ENCODE results near the gene IRF2. TPM values are rescaled to one million over a fixed set of nuclear protein-coding genes. Genes with fewer than 3 reads are reported as not detected.
"Not testable (repeated sequence)": the region's sequence is repeated elsewhere in the genome, so short reads cannot be mapped to it uniquely, and the experiment has no call there.

IRF2 gene
- total and polyA plus RNA-seq, 4 experiments from 2014 or later, result 66.7 to 87.2 (median 71.5) TPM

- no peak for DNase-seq
- intact Hi-C loops (cut with micrococcal nuclease), result no loop called here
- no peak overlapping the region for H3K27ac Mint-ChIP-seq
- H3K4me3 Mint-ChIP-seq, result no peak overlapping the region
- Histone ChIP-seq H3K27me3 (ENCODE audit: insufficient read depth, low read length) (no peaks in the 10 kb centered on the region), H3K4me1 (ENCODE audit: insufficient read depth, low read length) (peaks cover 13% of the 10 kb centered on the region), H3K9me3 (ENCODE audit: control insufficient read depth in 1 of 2, low read length in 2 of 2) (no peaks in the 10 kb centered on the region), H3K36me3 (ENCODE audit: insufficient read depth, low read length) (no peaks in the 10 kb centered on the region), H3K27ac (ENCODE audit: low read depth, low read length) (no peak overlapping the region), H3K4me3 (ENCODE audit: low read length in 2 of 2) (no peak overlapping the region)
- ChIA-PET POLR2A (ENCODE audit: partially characterized antibody) (no interaction called here), CTCF (ENCODE audit: partially characterized antibody) (no interaction called here)
- peaks cover 9 to 18% (median 12%) of the 10 kb centered on the region in 4 donors for H3K4me1 Mint-ChIP-seq
- no peaks in the 10 kb centered on the region for H3K36me3 Mint-ChIP-seq
- H3K27me3 Mint-ChIP-seq, result peaks cover 0 to 2% of the 10 kb centered on the region in 2 donors
- no peaks in the 10 kb centered on the region for H3K9me3 Mint-ChIP-seq
Observed at GRCh38 chr4:184345573-184345922, 128.8 kb downstream of the IRF2 start.

- Histone ChIP-seq H3K9me3 (ENCODE audit: control insufficient read depth in 1 of 2, low read length in 2 of 2) (no peaks in the 10 kb centered on the region), H3K36me3 (ENCODE audit: insufficient read depth, low read length) (no peaks in the 10 kb centered on the region), H3K27me3 (ENCODE audit: insufficient read depth, low read length) (no peaks in the 10 kb centered on the region), H3K27ac (ENCODE audit: low read depth, low read length) (no peak overlapping the region), H3K4me1 (ENCODE audit: insufficient read depth, low read length) (peaks cover 13% of the 10 kb centered on the region), H3K4me3 (ENCODE audit: low read length in 2 of 2) (no peak overlapping the region)
- Mint-ChIP-seq H3K36me3 (no peaks in the 10 kb centered on the region), H3K4me3 (peak overlapping the region in 1 of 8 donors; percentile 90), H3K9me3 (no peaks in the 10 kb centered on the region), H3K27ac (no peak overlapping the region), H3K27me3 (peaks cover 0 to 2% of the 10 kb centered on the region in 2 donors), H3K4me1 (peaks cover 9 to 18% (median 12%) of the 10 kb centered on the region in 4 donors)
- DNase-seq, result no peak
- intact Hi-C loops (cut with micrococcal nuclease), result no loop called here
- POLR2A ChIA-PET (ENCODE audit: partially characterized antibody), result no interaction called here
- CTCF ChIA-PET (ENCODE audit: partially characterized antibody), result no interaction called here
Observed at GRCh38 chr4:184344899-184345572, 129.3 kb downstream of the IRF2 start.

GRCh38 chr4:184344435-184344834 is 129.9 kb downstream of the IRF2 start:
- intact Hi-C loops (cut with micrococcal nuclease), result no loop called here
- no peak for DNase-seq
- Mint-ChIP-seq H3K36me3 (no peaks in the 10 kb centered on the region), H3K4me1 (peaks cover 9 to 18% (median 12%) of the 10 kb centered on the region in 4 donors), H3K4me3 (peak overlapping the region; percentile 85 to 92 (median 88)), H3K9me3 (peaks cover 0 to under 1% (median 0%) of the 10 kb centered on the region in 8 donors), H3K27ac (no peak overlapping the region), H3K27me3 (peaks cover 0 to under 1% of the 10 kb centered on the region in 2 donors)
- ChIA-PET CTCF (ENCODE audit: partially characterized antibody) (no interaction called here), POLR2A (ENCODE audit: partially characterized antibody) (interaction anchor here (1.4 to 1.6 kb wide), 2 partner anchors 77 to 390 kb away, joined by 3 to 4 read pairs; partner anchors contain the start of gene CENPU)
- Histone ChIP-seq H3K27ac (ENCODE audit: low read depth, low read length) (no peak overlapping the region), H3K4me3 (ENCODE audit: low read length in 2 of 2) (no peak overlapping the region), H3K9me3 (ENCODE audit: control insufficient read depth in 1 of 2, low read length in 2 of 2) (no peaks in the 10 kb centered on the region), H3K36me3 (ENCODE audit: insufficient read depth, low read length) (no peaks in the 10 kb centered on the region), H3K4me1 (ENCODE audit: insufficient read depth, low read length) (peaks cover 13% of the 10 kb centered on the region), H3K27me3 (ENCODE audit: insufficient read depth, low read length) (no peaks in the 10 kb centered on the region)

- H3K4me1 Mint-ChIP-seq, result peaks cover 9 to 18% (median 12%) of the 10 kb centered on the region in 4 donors
- Histone ChIP-seq H3K36me3 (ENCODE audit: insufficient read depth, low read length) (no peaks in the 10 kb centered on the region), H3K27ac (ENCODE audit: low read depth, low read length) (no peak overlapping the region), H3K4me1 (ENCODE audit: insufficient read depth, low read length) (peaks cover 13% of the 10 kb centered on the region), H3K27me3 (ENCODE audit: insufficient read depth, low read length) (no peaks in the 10 kb centered on the region), H3K4me3 (ENCODE audit: low read length in 2 of 2) (peak overlapping the region; percentile 50 to 54), H3K9me3 (ENCODE audit: control insufficient read depth in 1 of 2, low read length in 2 of 2) (no peaks in the 10 kb centered on the region)
- peak overlapping the region; percentile 13 to 87 (median 72) for H3K27ac Mint-ChIP-seq
- peak overlapping the region; percentile 85 to 92 (median 88) for H3K4me3 Mint-ChIP-seq
- peaks cover 0 to 3% (median 0%) of the 10 kb centered on the region in 8 donors for H3K9me3 Mint-ChIP-seq
- intact Hi-C loops (cut with micrococcal nuclease), result no loop called here
- POLR2A ChIA-PET (ENCODE audit: partially characterized antibody), result interaction anchor here (1.4 to 1.6 kb wide), 3 partner anchors 76 to 390 kb away, joined by 3 to 4 read pairs (median 3); partner anchors contain the start of genes CENPU and IRF2
- no peaks in the 10 kb centered on the region for H3K27me3 Mint-ChIP-seq
- peak; percentile 26 to 50 (median 35) for DNase-seq
- H3K36me3 Mint-ChIP-seq, result no peaks in the 10 kb centered on the region
- CTCF ChIA-PET (ENCODE audit: partially characterized antibody), result no interaction called here
Observed at GRCh38 chr4:184343502-184344177, 130.7 kb downstream of the IRF2 start.

- peaks cover 0 to 10% (median 4%) of the 10 kb centered on the region in 8 donors for H3K9me3 Mint-ChIP-seq
- H3K27me3 Mint-ChIP-seq; DNase-seq; H3K27me3 ChIP-seq (ENCODE audit: insufficient read depth, low read length); H3K27ac ChIP-seq (ENCODE audit: low read depth, low read length); intact Hi-C loops (cut with micrococcal nuclease); H3K36me3 ChIP-seq (ENCODE audit: insufficient read depth, low read length); H3K36me3 Mint-ChIP-seq; H3K4me3 ChIP-seq (ENCODE audit: low read length in 2 of 2); CTCF ChIA-PET (ENCODE audit: partially characterized antibody); H3K9me3 ChIP-seq (ENCODE audit: control insufficient read depth in 1 of 2, low read length in 2 of 2): not testable (repeated sequence)
- H3K4me1 Mint-ChIP-seq, result peaks cover 9 to 18% (median 12%) of the 10 kb centered on the region in 4 donors
- peaks cover 13% of the 10 kb centered on the region for H3K4me1 ChIP-seq (ENCODE audit: insufficient read depth, low read length)
- POLR2A ChIA-PET (ENCODE audit: partially characterized antibody), result interaction anchor here (1.4 to 1.6 kb wide), 3 partner anchors 75 to 391 kb away, joined by 3 to 4 read pairs (median 3); partner anchors contain the start of genes CENPU and IRF2
- H3K27ac Mint-ChIP-seq, result peak overlapping the region in 1 of 7 donors; percentile 17
- peak overlapping the region; percentile 85 to 92 (median 88) for H3K4me3 Mint-ChIP-seq
Observed at GRCh38 chr4:184342857-184343237, 131.5 kb downstream of the IRF2 start.

- Histone ChIP-seq H3K9me3 (ENCODE audit: control insufficient read depth in 1 of 2, low read length in 2 of 2) (peaks cover 0 to 4% of the 10 kb centered on the region in 2 donors), H3K4me1 (ENCODE audit: insufficient read depth, low read length) (peaks cover 13% of the 10 kb centered on the region), H3K36me3 (ENCODE audit: insufficient read depth, low read length) (no peaks in the 10 kb centered on the region), H3K27me3 (ENCODE audit: insufficient read depth, low read length) (no peaks in the 10 kb centered on the region), H3K27ac (ENCODE audit: low read depth, low read length) (no peak overlapping the region), H3K4me3 (ENCODE audit: low read length in 2 of 2) (no peak overlapping the region)
- H3K27ac Mint-ChIP-seq, result peak overlapping the region in 2 of 7 donors; percentile 17 to 54
- H3K36me3 Mint-ChIP-seq, result no peaks in the 10 kb centered on the region
- H3K27me3 Mint-ChIP-seq, result no peaks in the 10 kb centered on the region
- peaks cover 9 to 18% (median 12%) of the 10 kb centered on the region in 4 donors for H3K4me1 Mint-ChIP-seq
- peak overlapping the region in 2 of 8 donors; percentile 2 to 17 for H3K4me3 Mint-ChIP-seq
- ChIA-PET CTCF (ENCODE audit: partially characterized antibody) (no interaction called here), POLR2A (ENCODE audit: partially characterized antibody) (interaction anchor here (1.4 kb wide), 1 partner anchor 132 kb away, joined by 3 read pairs; the partner anchor contains the start of gene IRF2)
- DNase-seq, result no peak
- peaks cover 0 to 14% (median 7%) of the 10 kb centered on the region in 8 donors for H3K9me3 Mint-ChIP-seq
- intact Hi-C loops (cut with micrococcal nuclease), result no loop called here
Observed at GRCh38 chr4:184342167-184342856, 132.0 kb downstream of the IRF2 start.
